K562 (cell line): ENCODE measurements around the gene SLC39A6.

Experiments
- HMG20B ChIP-seq: fragments of 250-450 bp; sonication (Bioruptor Pico); IDR thresholded peaks from 2 replicates; pipeline ENCODE4 v1.5.0; 2021; ENCODE audit warnings: mild to moderate bottlenecking
- IRF9 ChIP-seq: fragments of 450-650 bp; IDR thresholded peaks from 2 replicates; pipeline ENCODE4 v1.6.1; 2016; ENCODE audit warnings: missing biosample characterization, missing genetic modification characterization

DNA sequence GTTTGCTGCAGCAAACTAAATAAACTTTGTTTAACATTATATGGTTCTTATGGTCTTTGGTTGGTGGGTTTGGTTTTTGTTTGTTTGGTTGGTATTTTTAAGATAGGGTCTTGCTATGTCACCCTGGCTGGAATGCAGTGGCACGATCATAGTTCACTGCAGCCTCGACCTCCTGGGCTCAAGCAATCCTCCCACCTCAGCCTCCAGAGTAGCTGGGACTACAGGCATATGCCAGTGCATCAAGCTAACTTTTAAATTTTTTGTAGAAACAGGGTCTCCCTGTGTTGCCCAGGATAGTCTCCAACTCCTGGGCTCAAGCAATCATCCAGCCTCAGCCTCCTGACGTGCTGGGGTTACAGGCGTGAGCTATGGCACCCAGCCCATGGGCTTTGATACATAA, 54.7 kb downstream of the SLC39A6 start:
- no peak for TF ChIP-seq IRF9 (tag)
- no peak for TF ChIP-seq HMG20B
